Bronchial epithelial cell (primary cell): Measurements from ENCODE around the gene AP2A1. TPM values are rescaled to one million over a fixed set of nuclear protein-coding genes. Genes with fewer than 3 reads are reported as not detected.

Experiments used
- DNase-seq: peaks from one replicate; pipeline ENCODE4 v3.0.0-alpha.2; 2010; ENCODE audit warnings: low read depth
- FAIRE-seq: peaks from 2 replicates; lab custom pipeline; 2011; peaks lifted over from hg19 to GRCh38; lab: Jason Lieb, UNC
- H3K27me3 ChIP-seq: 2 replicates; pipeline ENCODE4 v1.5.1; 2011; ENCODE audit warnings: low read length; ENCODE audit not compliant: control insufficient read depth, insufficient read depth
- H3K36me3 ChIP-seq: 2 replicates; pipeline ENCODE4 v1.5.1; 2011; ENCODE audit warnings: low read length; ENCODE audit not compliant: control insufficient read depth, insufficient read depth
- H3K4me3 ChIP-seq: 2 replicates; pipeline ENCODE4 v1.5.1; 2011; ENCODE audit warnings: mild to moderate bottlenecking, low read depth, low read length, control low read depth
- CTCF ChIP-seq: IDR thresholded peaks from 2 replicates; pipeline ENCODE4 v1.5.1; 2011; ENCODE audit warnings: mild to moderate bottlenecking, moderate library complexity, low read length, control low read depth, inconsistent platforms; ENCODE audit not compliant: insufficient read depth, severe bottlenecking
- total RNA-seq: library from RNA; depleted of rRNA; stranded (reverse); fragments of >200 nt; gene quantifications from 2 replicates; pipeline ENCODE4 v1.2.1, GENCODE V29; 2014

Gene AP2A1
- total RNA-seq, 1 donor from 2014 or later, result 25.5 TPM

GRCh38 chr19:49809941-49810389 lies 43.2 kb downstream of the AP2A1 start:
- TF ChIP-seq CTCF, result no peak
- Histone ChIP-seq H3K27me3 (no peaks in the 10 kb centered on the region), H3K36me3 (peaks cover 4% of the 10 kb centered on the region), H3K4me3 (no peak overlapping the region)
- FAIRE-seq (no peak), DNase-seq (no peak)

GRCh38 chr19:49811328-49811727 lies 44.5 kb downstream of the AP2A1 start:
- Histone ChIP-seq H3K36me3 (peaks cover 2% of the 10 kb centered on the region), H3K27me3 (no peaks in the 10 kb centered on the region), H3K4me3 (no peak overlapping the region)
- DNase-seq (no peak), FAIRE-seq (no peak)
- no peak for TF ChIP-seq CTCF

GRCh38 chr19:49812452-49812996 lies 45.7 kb downstream of the AP2A1 start:
- H3K36me3 ChIP-seq, result no peaks in the 10 kb centered on the region
- no peaks in the 10 kb centered on the region for H3K27me3 ChIP-seq
- no peak for DNase-seq
- peak overlapping the region; percentile 57 for H3K4me3 ChIP-seq
- TF ChIP-seq CTCF, result no peak
- FAIRE-seq, result no peak

GRCh38 chr19:49812997-49813861 lies 46.4 kb downstream of the AP2A1 start, which contains the start of gene FUZ:
TSS of gene FUZ (minus strand) at chr19:49813292. CDS start at chr19:49813106, 186 bp downstream.
- DNase-seq (peak; percentile 93), FAIRE-seq (peak; percentile 55)
- TF ChIP-seq CTCF, result peak; percentile 17
- Histone ChIP-seq H3K27me3 (no peaks in the 10 kb centered on the region), H3K36me3 (no peaks in the 10 kb centered on the region), H3K4me3 (peak within 1 kb of the TSS; percentile 57)

- TF ChIP-seq CTCF, result no peak
- DNase-seq (peak; percentile 29), FAIRE-seq (no peak)
- no peak overlapping the region for H3K4me3 ChIP-seq
- H3K27me3 ChIP-seq, result no peaks in the 10 kb centered on the region
- no peaks in the 10 kb centered on the region for H3K36me3 ChIP-seq
Observed at GRCh38 chr19:49814010-49814409, 47.2 kb downstream of the AP2A1 start.
